GM15510 (cell line): ENCODE data around the gene RTN4R.

ENCODE experiments used
- POLR2A ChIP-seq: IDR thresholded peaks from 3 replicates; pipeline ENCODE4 v1.6.1; 2011; ENCODE audit warnings: borderline replicate concordance; ENCODE audit not compliant: insufficient read length; ENCODE audit errors: extremely low read depth

The RTN4R gene

DNA sequence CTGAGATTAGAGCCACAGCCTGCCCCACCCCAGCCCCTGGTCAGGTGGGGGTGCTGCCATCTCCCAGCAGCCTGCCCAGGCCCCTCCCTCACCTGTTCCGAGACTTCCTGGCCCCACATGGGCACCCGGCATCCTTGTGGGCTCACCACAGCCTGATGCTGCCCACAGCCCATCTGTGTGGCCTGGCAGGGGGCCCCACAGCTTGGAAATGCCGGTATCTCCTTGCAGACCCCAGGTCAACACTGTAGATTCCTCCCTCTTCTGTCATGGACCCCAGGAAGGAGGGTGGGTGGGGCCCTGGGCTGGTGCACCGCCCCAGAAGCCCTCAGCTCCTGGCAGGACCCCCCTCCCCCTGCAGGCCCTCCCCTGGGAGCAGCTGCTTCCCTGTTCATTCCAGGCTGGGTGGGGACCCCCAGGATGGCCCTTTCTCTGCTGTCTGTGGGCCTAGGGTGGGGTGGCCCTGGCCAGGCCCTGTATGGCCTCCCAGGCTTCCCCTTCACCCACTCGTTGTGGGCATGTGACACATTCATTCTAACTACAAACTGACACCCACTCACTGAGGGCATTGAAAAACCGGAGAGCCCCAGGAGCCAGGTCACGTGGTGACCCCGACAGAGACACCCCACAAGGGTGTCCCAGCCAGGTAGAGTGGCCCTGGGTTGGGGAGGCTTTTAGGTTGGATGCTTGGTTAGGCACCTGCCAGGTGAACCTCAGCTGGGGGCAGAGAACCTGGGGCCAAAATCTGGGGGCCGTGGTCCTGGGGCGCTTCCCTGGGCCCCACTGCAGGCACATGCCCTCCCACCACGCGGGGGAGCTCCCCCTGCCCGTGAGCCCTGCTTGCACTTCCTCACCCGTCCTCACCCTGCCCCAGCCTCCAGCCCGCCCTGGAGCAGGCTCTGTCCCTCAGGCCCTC, 73.2 kb downstream of the RTN4R start:
- TF ChIP-seq POLR2A, result no peak

DNA sequence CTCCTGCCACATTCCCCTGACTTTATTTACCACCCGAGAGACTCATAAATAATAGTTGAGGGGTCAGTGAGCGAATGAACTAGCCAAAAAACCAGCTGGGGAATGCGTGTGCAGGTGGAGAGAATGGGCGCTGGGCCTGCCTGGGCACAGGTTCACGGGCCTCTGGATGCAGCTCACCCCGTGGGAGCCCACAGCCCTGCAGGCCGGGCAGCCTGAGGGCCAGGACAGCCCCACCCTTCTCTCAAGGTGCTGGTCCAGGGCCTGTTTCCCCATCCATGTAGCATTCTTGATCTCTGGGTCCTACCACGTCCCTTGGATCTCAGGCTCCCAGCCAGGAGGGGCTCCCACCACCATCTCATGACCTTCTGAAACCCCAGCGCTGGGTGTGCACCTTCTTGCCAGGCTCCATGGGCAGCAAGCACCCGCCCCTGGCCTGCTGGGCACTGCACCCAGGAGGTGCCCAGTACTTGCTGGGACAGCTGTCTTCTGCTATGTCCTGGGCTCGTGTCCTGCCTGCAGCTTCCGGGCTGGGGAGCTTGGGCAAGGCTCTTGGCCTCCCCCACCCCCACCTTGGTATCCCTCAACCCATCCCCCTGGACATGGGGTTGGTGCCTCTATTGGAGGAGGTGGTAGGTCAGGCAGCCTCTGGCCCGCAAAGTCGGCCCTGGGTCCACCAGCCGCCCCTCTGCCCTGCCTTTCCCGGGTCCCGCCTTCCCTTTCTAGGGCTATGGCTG, 74.2 kb downstream of the RTN4R start:
- TF ChIP-seq POLR2A, result no peak

DNA sequence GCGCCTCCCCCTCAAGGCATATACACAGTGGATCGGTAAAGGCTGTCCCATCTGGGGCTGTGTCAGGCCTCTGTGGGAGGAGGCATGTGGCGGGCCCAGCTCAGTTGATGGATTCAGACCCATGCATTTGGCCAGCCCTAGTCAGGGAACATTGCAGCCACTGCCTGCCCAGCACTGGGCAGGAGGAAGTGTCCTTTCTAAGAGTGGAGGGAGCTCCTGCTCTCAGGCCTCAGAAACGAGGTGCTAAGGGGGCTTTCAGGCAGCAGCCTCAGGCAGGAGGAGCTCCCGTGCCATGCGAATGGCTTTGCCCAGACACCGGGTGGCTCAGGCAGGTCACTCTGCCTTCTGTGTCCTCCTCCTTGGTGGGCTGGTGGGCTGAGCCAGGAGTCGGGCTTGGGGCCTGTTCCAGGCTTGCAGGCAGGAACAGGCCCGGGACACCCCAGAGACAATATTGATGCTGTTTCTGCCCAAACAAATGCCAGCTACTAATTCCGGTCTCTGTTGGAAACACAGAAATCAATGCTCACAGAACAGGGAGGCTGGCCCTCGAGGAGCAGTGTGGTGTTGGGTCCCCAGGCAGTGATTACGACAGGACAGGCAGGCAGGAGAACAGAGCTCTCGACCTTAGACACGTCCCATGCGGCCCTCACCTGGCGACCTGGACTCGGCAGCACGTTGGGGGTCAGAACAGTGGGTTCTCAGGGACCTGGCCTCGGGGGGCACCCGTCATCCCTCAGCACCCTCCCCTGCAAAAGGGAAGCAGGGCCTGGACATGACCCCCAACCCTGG, 75.0 kb downstream of the RTN4R start:
- no peak for TF ChIP-seq POLR2A

DNA sequence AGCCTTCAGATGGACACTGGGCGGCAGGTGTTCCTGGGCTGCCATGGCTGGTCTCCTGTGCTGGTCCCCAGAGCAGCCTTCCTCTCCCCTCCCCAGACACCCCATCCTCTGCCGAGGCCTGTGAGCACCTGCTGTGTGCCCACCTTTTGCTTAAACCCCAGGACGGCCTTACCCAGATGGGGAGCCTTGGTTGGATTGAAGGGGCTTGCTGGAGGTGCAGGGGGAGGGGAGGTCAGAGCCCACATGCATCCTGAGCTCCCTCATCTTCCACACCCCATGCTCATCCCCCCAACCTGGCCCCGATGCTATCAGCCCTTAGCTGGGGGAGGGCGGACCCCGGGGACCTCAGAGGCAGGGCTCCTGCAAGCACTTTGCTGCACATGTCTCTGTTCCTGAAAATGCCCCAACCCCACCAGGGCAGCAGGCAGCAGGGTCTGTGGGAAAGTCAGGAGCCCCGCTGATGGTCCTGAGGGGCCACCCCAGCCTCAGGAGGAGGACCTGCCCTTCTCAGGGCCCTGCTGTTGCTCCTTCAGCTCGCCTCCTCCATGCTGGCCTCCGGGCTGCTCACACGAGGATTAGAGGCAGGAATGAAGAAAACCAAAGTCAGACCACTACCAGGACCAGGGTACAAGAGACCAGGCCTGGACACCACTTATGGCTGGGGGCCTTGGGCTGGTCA, 75.7 kb downstream of the RTN4R start:
- TF ChIP-seq POLR2A, result no peak

DNA sequence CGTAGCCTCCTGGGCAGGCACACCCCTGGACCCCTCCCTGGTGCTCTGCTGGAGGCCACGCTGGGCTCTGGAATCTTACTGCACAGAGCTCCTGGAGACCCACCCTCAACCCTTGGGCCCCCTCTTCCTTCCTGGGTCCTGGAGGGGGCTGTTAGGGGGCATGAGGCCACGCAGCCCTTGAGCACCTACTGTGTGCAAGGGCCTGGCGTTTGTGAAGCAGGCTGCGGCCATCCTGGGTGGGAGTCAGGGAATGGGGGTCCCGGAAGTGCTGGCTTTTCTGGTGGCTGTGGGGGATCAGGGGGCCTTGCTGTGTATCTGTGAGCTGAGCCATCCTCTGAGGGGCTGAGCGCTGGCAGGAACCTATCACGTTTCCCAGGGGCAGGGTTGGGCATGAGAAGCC, 76.3 kb downstream of the RTN4R start:
- TF ChIP-seq POLR2A, result no peak
